Glomerular endothelial cell (primary cell): ENCODE results near the gene ILK. TPM values are rescaled to one million over a fixed set of nuclear protein-coding genes. Genes with fewer than 3 reads are reported as not detected.

Source experiments
- DNase-seq: peaks from one replicate; pipeline ENCODE4 v3.0.0-alpha.2; 2011; ENCODE audit warnings: low read depth, low spot score; ENCODE audit errors: extremely low read depth
- total RNA-seq: library from RNA; depleted of rRNA; stranded (reverse); fragments of >200 nt; gene quantifications from 2 replicates; pipeline ENCODE4 v1.2.3, GENCODE V29; 2015

The ILK gene
- 191 and 194 TPM in 2 replicates for total RNA-seq

- DNase-seq = no peak
Measured at GRCh38 chr11:6603287-6604080, at the start of gene ILK, which contains the start of gene RRP8. Gene ILK (plus strand): TSS chr11:6603774. CDS start chr11:6604272, 498 bp downstream. Gene RRP8 (minus strand): TSS chr11:6603616. CDS start chr11:6603502, 114 bp downstream.

DNA sequence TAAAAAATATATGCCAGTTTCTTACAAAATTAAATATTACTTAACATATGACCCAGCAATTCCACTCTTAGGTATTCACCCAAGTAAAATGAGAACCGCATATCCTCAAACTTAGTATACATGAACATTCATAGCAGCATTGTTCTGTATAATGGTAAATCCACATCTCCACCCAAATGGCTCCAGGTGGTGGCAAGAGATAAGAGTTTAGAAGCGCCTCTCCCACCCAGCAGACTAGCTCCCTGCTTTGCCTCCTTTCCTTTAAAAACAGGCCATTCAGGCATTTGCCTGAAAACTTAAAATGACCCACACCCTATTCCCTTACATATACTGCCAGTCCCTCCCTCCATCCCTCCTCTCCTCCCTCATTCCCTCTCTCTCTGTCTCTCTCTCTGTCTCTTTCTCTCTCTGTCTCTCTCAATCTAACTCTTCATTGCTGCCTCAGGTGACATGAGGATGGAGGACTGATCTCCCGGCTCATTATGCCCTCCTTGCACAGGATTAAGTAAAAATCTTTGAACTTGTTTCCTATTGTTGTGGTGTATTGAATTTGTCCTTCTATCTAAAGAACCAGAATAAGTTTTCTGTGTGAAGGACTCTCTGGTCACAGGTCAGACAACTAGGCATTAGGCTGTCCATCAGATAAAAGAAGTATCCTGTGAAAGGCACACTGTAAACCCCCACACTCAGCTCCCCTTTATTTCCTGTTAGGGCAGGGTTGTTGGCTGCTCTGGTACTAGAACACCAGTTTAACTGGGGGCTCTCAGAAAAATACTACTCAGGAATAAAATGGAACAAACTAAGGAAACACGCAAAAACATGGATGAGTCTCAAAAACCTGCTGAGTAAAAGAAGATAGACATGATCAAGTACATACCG, 48.5 kb upstream of the ILK start:
- DNase-seq = no peak

- no peak for DNase-seq
Measured at GRCh38 chr11:6556139-6556949, 47.2 kb upstream of the ILK start.

GRCh38 chr11:6557063-6557462, 46.5 kb upstream of the ILK start:
- DNase-seq = no peak

DNA sequence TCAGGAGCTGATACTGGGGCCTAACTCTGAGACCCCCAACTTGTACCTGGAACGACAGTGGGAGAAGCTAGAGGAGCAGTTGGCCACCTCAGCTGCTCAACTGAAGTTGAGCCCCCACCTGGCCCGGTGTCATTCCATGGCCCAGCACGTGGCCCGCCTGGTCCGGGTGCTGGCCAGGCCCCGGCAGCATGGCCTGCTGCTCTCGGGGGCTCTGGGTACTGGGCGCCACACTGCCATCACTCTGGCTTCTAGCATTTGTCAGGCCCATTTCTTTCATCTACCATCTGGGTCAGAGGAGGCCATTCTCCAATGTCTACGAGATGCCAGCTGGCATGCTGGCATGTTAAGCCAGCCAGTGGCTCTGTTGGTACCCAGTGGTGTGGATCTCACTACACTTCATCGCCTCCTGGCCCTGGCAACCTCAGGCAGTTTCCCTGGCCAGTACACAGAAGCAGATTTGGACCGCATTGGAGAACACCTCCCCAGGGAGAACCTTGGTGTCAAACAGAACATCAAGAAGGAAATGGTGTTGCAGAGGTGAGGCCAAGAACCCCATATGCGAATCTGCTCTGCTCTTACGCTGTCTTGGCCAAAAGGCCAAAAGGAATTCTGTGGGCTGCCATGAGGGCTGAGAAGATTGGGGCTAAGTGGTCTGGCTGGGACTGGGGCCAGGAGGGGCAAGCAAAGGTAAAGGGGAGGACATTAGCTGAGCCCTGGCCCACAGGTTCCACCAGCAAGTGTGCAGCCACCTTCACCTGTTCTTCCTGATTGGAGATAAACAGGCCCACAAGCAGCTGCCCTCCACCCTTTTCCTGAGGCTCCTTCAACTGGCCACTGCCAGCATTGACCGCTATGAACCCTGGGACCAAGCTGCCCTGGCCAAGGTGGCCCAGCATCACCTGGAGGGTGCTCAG, 45.6 kb upstream of the ILK start:
- DNase-seq = no peak

GRCh38 chr11:6559369-6559768, 44.2 kb upstream of the ILK start:
- DNase-seq = no peak

DNA sequence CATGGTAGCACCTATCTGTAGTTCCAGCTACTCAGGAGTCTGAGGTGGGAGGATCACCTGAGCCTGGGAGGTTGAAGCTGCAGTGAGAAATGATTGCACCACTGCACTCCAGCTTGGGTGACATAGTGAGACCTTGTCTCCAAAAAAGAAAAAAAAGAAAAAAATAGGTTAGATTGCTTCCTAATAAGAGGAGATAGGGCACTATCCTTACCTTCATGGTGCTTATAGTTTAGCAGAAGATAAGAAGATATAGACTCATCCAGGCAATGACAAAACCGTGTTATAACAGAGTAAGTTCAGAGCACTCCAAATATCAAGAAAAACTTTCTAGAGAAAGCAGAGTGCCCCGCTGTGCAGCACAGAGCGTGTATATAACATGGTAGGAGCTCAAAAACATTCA, 42.3 kb upstream of the ILK start:
- no peak for DNase-seq

- DNase-seq = no peak
Measured at GRCh38 chr11:6563121-6563619, 40.4 kb upstream of the ILK start.

GRCh38 chr11:6563667-6564066, 39.9 kb upstream of the ILK start:
- DNase-seq = no peak

DNA sequence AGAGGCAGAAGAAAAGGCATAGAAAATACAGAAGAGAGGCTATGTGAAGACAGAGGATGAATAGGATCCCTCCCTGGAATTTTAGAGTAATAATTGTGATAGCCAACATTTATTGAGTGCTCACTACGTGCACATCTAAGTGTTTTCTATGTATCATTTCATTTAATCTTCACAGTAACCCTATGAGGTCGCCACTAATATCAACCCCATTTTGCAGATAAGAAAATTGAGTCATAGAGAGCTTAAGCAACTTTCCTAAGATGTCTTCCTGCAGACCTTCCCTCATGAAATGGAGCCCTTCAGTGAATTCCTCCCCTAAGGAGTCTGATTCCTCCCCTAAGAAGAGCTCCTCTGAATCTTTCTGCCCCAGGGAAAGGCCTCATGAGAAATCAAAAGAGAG, 38.2 kb upstream of the ILK start:
- no peak for DNase-seq

DNA sequence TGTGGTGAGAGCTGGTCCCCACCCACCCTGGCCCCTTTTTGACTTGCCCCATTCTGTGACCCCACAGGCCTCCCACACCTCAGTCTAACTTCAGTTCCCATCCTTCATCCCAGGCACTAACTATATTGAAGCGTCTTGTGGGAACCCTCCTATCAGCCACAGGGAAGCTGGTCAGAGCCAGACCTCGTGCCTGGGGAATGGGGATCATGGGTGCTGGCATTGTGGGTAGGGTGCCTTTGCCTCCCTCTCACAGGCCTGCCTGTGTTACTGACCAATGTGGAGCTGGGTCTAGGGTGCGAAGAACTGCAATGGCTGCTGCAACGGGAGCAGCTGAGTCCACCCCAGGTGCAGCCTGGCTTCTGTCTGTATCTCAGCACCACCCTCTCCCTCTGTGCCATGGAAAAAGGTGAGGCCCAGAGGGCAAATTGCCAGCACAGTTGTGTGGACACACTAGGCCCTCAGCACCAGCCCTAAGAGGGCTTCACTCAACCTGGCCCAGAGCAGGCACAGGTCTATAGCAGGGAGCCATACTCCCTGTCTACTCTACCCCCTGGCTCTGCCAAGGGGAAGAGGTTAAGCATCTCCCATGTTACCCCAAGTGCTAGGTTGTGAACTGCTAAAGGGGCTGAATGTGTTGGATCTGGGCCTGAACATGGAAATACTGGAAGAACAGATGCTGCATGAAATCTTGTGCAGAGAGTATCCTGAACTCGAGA, 37.4 kb upstream of the ILK start:
- no peak for DNase-seq

DNA sequence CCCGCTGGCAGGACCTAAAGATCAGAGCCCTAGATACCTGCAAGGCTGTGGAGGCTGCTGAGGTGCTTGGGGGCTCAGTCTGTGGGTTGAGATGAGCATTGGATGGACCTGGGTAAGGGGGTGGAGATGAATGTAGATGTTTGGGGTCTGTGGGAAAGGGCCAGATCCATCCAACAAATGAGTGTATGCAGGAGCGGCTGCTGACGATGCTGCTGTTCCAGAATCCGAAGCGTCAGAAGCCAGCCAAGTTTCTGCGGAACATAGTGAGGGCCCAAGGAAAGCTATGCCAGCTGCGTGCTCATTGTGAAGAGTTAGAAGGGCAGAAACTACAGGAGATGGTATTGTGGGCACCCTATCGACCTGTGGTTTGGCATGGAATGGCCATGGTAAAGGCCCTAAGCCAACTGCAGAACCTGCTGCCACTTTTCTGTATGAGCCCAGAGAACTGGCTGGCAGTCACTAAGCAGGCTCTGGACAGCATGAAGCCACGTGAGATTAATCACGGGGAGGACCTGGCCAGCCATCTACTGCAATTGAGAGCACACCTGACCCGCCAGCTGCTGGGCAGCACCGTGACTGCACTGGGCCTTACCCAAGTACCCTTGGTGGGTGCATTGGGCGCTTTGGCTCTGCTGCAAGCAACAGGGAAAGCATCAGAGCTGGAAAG, 36.7 kb upstream of the ILK start:
- DNase-seq = no peak

GRCh38 chr11:6567371-6567745, 36.2 kb upstream of the ILK start:
- no peak for DNase-seq

- no peak for DNase-seq
Measured at GRCh38 chr11:6568191-6568918, 35.2 kb upstream of the ILK start.

DNA sequence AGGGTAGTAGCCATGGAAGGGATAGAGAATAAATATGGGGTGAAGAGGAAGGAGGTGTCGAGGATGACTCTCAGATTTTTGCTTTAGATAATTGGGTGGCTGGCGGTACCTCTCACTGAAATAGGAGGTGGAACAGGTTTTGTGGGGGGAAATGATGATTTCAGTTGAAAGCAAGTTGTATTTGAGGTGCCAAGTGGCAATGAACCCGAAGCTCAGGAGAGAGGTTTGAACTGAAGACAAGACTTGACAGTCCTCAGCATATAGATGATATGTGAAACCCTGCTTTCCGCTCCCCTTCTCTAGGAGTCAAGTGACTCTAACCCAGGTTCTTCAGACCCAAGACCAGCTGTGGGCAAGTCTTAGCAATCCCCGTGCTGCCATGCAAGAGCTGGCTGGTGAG, 33.9 kb upstream of the ILK start:
- DNase-seq = no peak

DNA sequence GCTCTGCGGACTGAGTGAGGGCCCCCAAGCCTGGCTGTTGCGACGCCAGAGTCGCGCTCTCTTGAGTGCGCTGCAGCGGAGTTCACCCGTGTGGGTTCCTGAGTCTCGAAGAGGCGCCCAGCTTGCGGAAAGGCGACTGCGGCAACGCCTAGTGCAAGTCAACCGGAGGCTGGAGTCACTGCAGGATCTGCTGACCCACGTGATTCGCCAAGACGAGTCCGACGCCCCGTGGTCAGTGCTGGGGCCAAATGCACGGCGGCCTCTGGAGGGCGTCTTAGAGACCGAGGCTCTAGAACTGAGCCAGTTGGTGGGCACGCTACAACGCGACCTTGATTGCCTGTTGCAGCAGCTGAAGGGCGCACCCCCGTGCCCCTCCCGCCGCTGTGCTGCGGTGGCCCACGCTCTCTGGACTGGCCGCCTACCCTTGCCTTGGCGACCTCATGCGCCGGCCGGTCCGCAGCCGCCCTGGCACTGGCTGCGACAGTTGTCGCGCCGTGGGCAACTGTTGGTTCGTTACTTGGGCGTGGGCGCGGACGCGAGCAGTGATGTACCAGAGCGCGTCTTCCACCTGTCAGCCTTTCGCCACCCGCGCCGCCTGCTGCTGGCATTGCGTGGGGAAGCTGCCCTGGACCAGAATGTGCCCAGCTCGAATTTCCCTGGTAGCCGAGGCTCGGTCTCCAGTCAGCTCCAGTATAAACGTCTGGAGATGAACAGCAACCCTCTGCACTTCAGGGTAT, 32.7 kb upstream of the ILK start:
- DNase-seq = no peak

- DNase-seq = no peak
Measured at GRCh38 chr11:6571434-6572008, 32.1 kb upstream of the ILK start.
